ENCODE results near the gene RPL37. TPM values are rescaled to one million over a fixed set of nuclear protein-coding genes. Genes with fewer than 3 reads are reported as not detected.
"Not testable (repeated sequence)": the region's sequence is repeated elsewhere in the genome, so short reads cannot be mapped to it uniquely, and the experiment has no call there.

The RPL37 gene
- total and polyA plus RNA-seq, 9 of the 15 experiments (the other 6 are each of a cell fraction or from before 2014, with no cell fraction given) = 2,342 to 7,963 (median 4,091) TPM

- TF ChIP-seq RREB1 (CRISPR knock-in tag; IDR thresholded peaks at IDR 0.05) = no peak
Measured at GRCh38 chr5:40869384-40869783, 34.4 kb upstream of the RPL37 start (continued).

GRCh38 chr5:40866844-40867243 is 31.8 kb upstream of the RPL37 start:
- ATAC-seq (peak; percentile 59), DNase-seq (ENCODE audit: extremely low read depth in 1 of 4, low spot score in 3 of 4) (no peak), FAIRE-seq (no peak)
- CTCF ChIA-PET (ENCODE audit: low intra/inter-chr PET ratio) = no interaction called here
- no peaks in the 10 kb centered on the region for H3K9me1 ChIP-seq (ENCODE audit: control insufficient read depth, insufficient read depth, low read length)
- BruUV-seq (replicated peaks) = no TSS peak
- TF ChIP-seq SMAD3 (CRISPR knock-in tag; conservative IDR thresholded peaks at IDR 0.05) (no peak), PTTG1 (tag; IDR thresholded peaks at IDR 0.05; ENCODE audit: low read depth) (no peak), THRAP3 (IDR thresholded peaks at IDR 0.05; ENCODE audit: borderline replicate concordance) (no peak), THRA (IDR thresholded peaks at IDR 0.05) (no peak)
- POLR2A ChIA-PET = interaction anchor here (0.7 to 1.7 kb wide), 4 partner anchors 9 to 41 kb away, joined by 3 to 6 read pairs (median 3); no protein-coding TSS in a partner anchor
- no peak overlapping the region for H3K27ac ChIP-seq (ENCODE audit: extremely low read depth, low read depth, low read length)
- H3K79me2 ChIP-seq (ENCODE audit: control insufficient read depth, insufficient read depth, low read length) = no peaks in the 10 kb centered on the region
- peaks cover 2% of the 10 kb centered on the region; the same call in 1 of the 2 replicates for H3K9me3 ChIP-seq (replicated peaks; ENCODE audit: control insufficient read depth, insufficient read depth, low read depth, low read length)
- no peaks in the 10 kb centered on the region for H3K36me3 ChIP-seq (ENCODE audit: control insufficient read depth, insufficient read depth, low read length)
- no peaks in the 10 kb centered on the region for H3K4me1 ChIP-seq (replicated peaks in 1 of 2; ENCODE audit: control insufficient read depth in 2 of 2, insufficient read depth in 2 of 2, low read length in 2 of 2)
- H4K20me1 ChIP-seq (replicated peaks; ENCODE audit: control insufficient read depth, insufficient read depth, low read length) = no peaks in the 10 kb centered on the region
- intact Hi-C loops (cut with micrococcal nuclease) (no loop called here), in situ Hi-C loops (cut with MboI) (no loop called here)
- no peak overlapping the region for H3K4me2 ChIP-seq (ENCODE audit: insufficient read depth, low read length)
- peak overlapping the region; percentile 47 for H2AFZ ChIP-seq (ENCODE audit: low read depth, low read length)
- H3K4me3 ChIP-seq = no peak overlapping the region
- 5% methylated on average over 5 of the region's 5 CpGs for WGBS (ENCODE audit: insufficient coverage, low coverage, missing lambda C conversion rate)
- H3K27me3 ChIP-seq (ENCODE audit: control insufficient read depth in 2 of 2, insufficient read depth in 2 of 2, low read length in 2 of 2) = peaks cover 0 to 5% of the 10 kb centered on the region in 2 experiments; a peak in 3 of 5 replicates
- no peak overlapping the region for H3K9ac ChIP-seq (ENCODE audit: insufficient read depth in 1 of 2, low read depth in 2 of 2, low read length in 2 of 2)

- POLR2A ChIA-PET = interaction anchor here (0.6 kb wide), 1 partner anchor 40 kb away, joined by 3 read pairs; no protein-coding TSS in a partner anchor
- H3K27me3 ChIP-seq (ENCODE audit: control insufficient read depth in 2 of 2, insufficient read depth in 2 of 2, low read length in 2 of 2); CTCF ChIA-PET (ENCODE audit: low intra/inter-chr PET ratio); H2AFZ ChIP-seq (ENCODE audit: low read depth, low read length); H3K36me3 ChIP-seq (ENCODE audit: control insufficient read depth, insufficient read depth, low read length); H3K27ac ChIP-seq (ENCODE audit: extremely low read depth, low read depth, low read length); H4K20me1 ChIP-seq (replicated peaks; ENCODE audit: control insufficient read depth, insufficient read depth, low read length); H3K9me3 ChIP-seq (replicated peaks; ENCODE audit: control insufficient read depth, insufficient read depth, low read depth, low read length); H3K9ac ChIP-seq (ENCODE audit: insufficient read depth in 1 of 2, low read depth in 2 of 2, low read length in 2 of 2); DNase-seq (ENCODE audit: extremely low read depth in 1 of 4, low spot score in 3 of 4); intact Hi-C loops (cut with micrococcal nuclease); H3K4me2 ChIP-seq (ENCODE audit: insufficient read depth, low read length); BruUV-seq (replicated peaks); H3K4me1 ChIP-seq (replicated peaks in 1 of 2; ENCODE audit: control insufficient read depth in 2 of 2, insufficient read depth in 2 of 2, low read length in 2 of 2); ATAC-seq; H3K4me3 ChIP-seq; H3K9me1 ChIP-seq (ENCODE audit: control insufficient read depth, insufficient read depth, low read length); H3K79me2 ChIP-seq (ENCODE audit: control insufficient read depth, insufficient read depth, low read length); in situ Hi-C loops (cut with MboI); FAIRE-seq: not testable (repeated sequence)
- WGBS (ENCODE audit: insufficient coverage, low coverage, missing lambda C conversion rate) = 28% methylated on average over 5 of the region's 5 CpGs
Measured at GRCh38 chr5:40865004-40865403, 30.0 kb upstream of the RPL37 start.
